GM18502 (cell line): Measurements from ENCODE around the gene EFCAB8.
"Not testable (repeated sequence)": the region's sequence is repeated elsewhere in the genome, so short reads cannot be mapped to it uniquely, and the experiment has no call there.

Experiments
- ATAC-seq: cut with Tn5 transposase; IDR thresholded peaks from one replicate; pipeline ENCODE4 v1.9.1; 2021; ENCODE audit warnings: mild to moderate bottlenecking; ENCODE audit not compliant: unreplicated experiment, poor library complexity

EFCAB8 gene

DNA sequence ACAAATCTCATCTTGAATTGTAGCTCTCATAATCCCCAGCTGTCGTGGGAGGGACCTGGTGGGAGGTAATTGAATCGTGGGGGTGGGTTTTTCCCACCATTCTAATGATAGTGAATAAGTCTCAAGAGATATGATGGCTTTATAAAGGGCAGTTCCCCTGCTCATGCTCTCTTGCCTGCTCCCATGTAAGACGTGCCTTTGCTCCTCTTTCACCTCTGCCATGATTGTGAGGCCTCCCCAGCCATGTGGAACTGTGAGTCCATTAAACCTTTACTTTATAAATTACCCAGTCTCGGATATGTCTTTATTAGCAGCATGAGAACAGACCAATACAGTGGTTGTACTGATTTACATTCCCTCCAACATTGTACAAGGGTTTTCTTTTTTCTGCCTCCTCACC lies 75.9 kb downstream of the EFCAB8 start:
- ATAC-seq: no peak

DNA sequence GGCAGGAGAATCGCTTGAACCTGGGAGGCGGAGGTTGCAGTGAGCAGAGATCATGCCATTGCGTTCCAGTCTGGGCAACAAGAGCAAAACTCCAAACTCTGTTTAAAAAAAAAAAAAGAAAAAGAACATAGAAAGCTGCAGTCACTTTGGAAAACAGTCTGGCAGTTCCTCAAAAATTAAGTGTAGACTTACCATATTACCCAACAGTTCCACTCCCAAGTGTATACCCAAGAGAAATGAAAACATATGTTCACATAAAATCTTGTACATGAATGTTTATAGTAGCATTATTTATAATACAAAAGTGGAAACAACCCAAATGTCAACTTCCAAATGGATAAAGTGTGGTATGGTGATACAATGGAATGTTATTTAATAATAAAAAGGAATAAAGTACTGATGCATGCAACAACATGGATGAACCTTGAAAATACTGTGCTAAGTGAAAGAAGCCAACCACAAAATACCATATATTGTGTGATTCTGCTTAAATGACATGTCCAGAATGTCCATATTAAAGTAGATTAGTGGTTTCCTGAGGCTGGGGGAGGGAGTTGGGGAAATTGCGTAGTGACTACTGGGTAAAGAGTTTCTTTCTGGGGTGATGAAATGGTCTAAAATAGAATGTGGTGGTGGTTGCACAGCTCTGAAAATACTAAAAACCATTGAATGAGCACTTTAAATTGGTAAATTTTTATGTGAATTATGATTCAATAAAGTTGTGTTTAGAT lies 82.6 kb downstream of the EFCAB8 start:
- no peak for ATAC-seq

DNA sequence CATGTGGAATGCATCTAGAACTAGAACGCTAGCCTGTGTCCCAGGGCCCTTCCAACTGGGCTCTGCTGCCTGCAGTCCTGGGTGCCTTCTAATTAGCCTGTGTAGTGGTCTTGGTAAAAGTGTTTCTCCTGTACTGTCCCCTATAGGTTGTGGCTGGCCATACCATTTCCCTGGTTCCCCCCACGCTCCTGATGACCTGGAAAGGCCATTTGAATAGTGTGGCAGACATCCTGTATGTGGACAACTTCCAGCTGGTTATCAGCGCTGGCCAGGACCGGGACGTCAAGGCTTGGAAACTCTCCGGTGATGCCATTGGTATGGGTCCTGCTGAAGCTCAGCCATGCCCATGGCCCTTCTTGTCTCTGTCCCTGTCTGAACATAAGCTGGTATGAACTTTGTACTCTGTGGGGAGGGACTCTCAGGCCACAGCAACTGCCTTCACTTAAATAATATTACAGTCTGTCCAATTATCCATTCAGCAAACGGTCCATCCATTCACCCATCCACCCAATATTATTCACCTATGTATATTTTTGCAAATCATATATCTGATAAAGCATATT lies 84.8 kb downstream of the EFCAB8 start:
- no peak for ATAC-seq

- no peak for ATAC-seq
Measured at GRCh38 chr20:32945710-32946221, 87.0 kb downstream of the EFCAB8 start.

- ATAC-seq: no peak
Measured at GRCh38 chr20:32946629-32947028, 87.9 kb downstream of the EFCAB8 start.

- not testable (repeated sequence) for ATAC-seq
Measured at GRCh38 chr20:32950539-32950938, 91.8 kb downstream of the EFCAB8 start.

- no peak for ATAC-seq
Measured at GRCh38 chr20:32957459-32957858, 98.7 kb downstream of the EFCAB8 start.

DNA sequence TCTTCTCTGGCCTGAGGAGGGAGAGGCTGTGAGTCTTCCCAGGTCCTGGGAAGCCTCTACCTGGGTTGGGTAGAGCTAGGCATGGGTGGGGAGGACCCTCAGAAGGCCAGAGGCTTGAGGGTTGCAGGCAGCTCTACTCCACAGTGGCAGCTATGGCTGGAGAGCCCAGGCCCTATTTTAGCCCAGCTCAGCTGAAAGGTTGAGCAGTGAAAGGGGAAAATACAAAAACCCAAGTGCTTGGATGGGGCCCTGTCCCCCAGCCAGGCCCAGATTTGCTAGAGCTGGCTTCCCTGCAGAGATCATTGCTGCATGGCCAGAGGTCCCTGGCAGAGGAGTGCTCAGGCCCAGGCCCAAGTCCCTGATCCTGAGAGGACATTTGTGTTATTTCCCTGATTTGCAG lies 99.9 kb downstream of the EFCAB8 start:
- ATAC-seq: no peak

GRCh38 chr20:32959351-32960221 lies 100.9 kb downstream of the EFCAB8 start:
- ATAC-seq: no peak

DNA sequence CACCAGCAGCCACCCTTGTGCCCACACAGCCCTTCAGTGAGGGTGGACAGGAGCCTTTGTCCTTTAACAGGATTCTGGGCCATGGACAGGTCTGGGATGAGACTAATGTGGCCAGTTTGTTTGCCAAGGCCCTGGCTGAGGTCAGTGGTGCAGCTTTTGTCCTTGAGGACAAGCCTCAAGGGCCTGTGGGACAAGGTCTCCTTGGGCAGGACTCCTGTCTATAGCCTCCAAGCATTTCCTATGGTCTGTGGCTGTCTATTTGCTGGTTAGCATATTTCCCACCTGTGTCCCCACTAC lies 101.4 kb downstream of the EFCAB8 start:
- no peak for ATAC-seq

DNA sequence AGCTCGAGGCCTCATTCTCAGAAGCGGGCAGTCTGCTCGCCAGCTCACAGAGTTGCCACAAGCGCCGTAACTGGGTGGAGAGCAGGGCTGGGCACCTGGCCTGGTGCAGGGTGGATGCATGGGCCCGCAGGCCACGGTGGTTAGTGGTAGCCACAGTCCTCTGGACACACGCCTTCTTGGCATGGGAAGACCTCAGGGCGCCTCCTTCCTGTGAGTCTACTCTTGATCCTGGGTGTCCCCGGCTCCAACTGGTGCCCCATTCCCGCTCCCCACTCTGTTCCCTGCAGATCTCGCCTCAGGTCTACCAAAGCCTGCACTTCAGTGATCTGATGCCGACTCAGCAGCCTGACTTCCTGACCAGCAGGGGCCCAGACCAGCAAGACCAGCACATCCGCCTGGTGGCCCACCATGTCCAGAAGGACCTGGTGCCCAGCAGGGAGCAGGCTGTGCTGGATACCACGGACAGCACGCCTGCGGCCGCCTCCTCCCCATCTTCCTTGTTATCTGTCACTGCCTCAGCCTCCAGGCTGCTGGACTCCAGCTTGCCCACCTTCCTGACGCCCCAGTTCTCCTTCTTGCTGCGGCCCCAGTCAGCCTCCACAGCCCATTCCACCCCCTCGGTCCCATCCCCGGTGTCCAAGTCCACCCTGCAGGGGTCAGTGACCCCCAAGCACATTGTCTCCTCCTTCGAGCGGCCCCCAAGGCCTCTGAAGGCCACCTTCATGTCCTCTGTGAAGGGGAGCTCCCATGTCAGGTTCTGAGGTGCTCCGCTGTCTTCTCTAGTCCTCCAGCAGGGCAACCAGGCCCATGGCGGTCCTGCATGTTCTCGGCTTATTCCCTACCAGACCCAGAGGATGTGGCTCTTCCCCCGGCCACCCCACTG lies 102.4 kb downstream of the EFCAB8 start:
- no peak for ATAC-seq

DNA sequence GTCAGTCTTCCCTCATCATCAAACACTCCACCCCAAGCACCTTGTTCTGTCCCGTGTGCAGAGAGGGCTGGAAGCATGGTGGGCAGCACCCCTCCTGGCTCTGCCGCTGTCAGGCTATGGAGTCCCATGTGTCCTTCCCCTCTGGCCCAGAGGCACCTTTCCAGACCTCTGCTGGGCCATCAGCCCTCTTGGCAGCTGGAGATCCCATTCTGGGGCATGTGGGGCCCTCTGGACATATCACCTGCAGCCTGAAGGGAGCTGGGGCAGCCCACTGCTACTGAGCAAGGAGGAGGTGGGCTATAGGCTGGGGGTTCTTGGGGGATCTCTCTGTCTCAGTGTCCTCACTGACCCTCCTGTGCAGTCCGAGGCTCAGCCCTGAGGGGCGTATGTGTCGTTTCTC lies 103.3 kb downstream of the EFCAB8 start:
- no peak for ATAC-seq

- ATAC-seq: not testable (repeated sequence)
Measured at GRCh38 chr20:32962646-32963045, 103.9 kb downstream of the EFCAB8 start.

DNA sequence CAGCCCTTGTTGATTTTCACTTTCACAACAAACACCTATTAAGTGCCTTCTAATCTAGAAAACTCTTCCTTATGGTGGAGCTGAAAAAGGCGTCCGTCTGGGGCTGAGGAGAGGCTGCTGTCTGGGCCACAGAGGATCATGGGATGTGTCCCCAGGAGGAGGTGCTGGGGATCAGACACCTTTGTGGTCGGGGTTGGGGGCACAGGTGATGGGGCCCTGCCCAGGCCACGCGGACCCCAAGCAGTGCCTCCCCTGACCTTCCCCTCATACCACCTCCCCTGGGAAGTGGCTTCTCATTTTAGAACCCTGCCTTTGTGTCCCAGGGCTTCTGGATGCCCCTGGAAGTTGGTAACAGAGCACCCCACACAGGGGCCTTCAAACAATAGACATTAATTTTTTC lies 104.5 kb downstream of the EFCAB8 start:
- no peak for ATAC-seq

DNA sequence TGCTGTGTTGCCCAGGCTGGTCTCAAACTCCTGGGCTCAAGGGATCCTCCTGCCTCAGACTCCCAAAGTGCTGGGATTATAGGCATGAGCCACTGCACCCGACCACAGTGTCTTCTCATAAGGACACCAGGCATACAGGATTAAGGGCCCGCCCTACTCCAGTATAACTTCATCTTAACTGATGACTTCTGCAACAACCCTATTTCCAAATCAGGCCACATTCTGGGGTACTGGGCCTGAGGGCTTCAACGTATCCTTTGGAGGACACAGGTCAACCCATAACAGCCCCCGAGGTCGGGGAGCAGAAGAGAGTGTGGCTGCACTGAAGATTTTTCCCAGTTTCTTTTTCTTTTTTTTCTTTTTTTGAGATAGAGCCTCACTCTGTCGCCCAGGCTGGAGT lies 105.9 kb downstream of the EFCAB8 start:
- no peak for ATAC-seq

- no peak for ATAC-seq
Measured at GRCh38 chr20:32965115-32965514, 106.4 kb downstream of the EFCAB8 start.

- no peak for ATAC-seq
Measured at GRCh38 chr20:32965581-32966373, 107.1 kb downstream of the EFCAB8 start.

GRCh38 chr20:32966382-32966781 lies 107.7 kb downstream of the EFCAB8 start:
- ATAC-seq: no peak
